Left lung (tissue), 10 donors: Measurements from ENCODE around the gene RIOK1. TPM values are rescaled to one million over a fixed set of nuclear protein-coding genes. Genes with fewer than 3 reads are reported as not detected.

ENCODE experiments used
- ATAC-seq: fragments of 200-7000 bp; cut with Tn5 transposase; one replicate; pipeline ENCODE4 v1.9.1; 2020; ENCODE audit warnings: moderate library complexity
- DNase-seq, 4 donors: peaks; one replicate each; pipeline ENCODE4 v3.0.0-alpha.2; 2013 to 2020
- H3K27ac ChIP-seq, 2 donors: fragments of 200-600 bp; sonication (generic) in 1 of 2; one replicate each; pipeline versions ENCODE4 v1.5.0 to v1.8.0; 2020 to 2021
- H3K27me3 ChIP-seq, 2 donors: fragments of 200-600 bp; sonication (generic) in 1 of 2; one replicate each; pipeline versions ENCODE4 v1.5.0 to v1.8.0; 2020 to 2021
- H3K36me3 ChIP-seq, 2 donors: fragments of 200-600 bp; sonication (generic) in 1 of 2; one replicate each; pipeline versions ENCODE4 v1.5.0 to v1.8.0; 2020 to 2021
- H3K4me1 ChIP-seq, 2 donors: fragments of 200-600 bp; one replicate each; pipeline ENCODE4 v1.8.0; 2021
- H3K4me3 ChIP-seq, 2 donors: fragments of 200-600 bp; sonication (generic) in 1 of 2; one replicate each; pipeline versions ENCODE4 v1.5.0 to v1.8.0; 2020 to 2021; ENCODE audit warnings: mild to moderate bottlenecking in 1 of 2
- H3K9me3 ChIP-seq, 2 donors: fragments of 200-600 bp; sonication (generic) in 1 of 2; one replicate each; pipeline versions ENCODE4 v1.5.0 to v1.8.0; 2020 to 2021
- intact Hi-C, 2 donors: fragments of 100-400 bp; cut with DNase I; formaldehyde crosslinking; loops; one replicate each; pipeline versions ENCODE4 v1.11.2 to v1.14.2; 2022
- polyA plus RNA-seq, 6 donors: library from polyadenylated mRNA; unstranded; fragments of 120-200 nt; gene quantifications; one replicate each; pipeline ENCODE4 v1.2.1, GENCODE V29; 2013; ENCODE audit not compliant: insufficient read length in 6 of 6
- total RNA-seq, 2 donors: library from RNA; stranded (reverse); fragmentation: NEBNext Ultra II Directional; extraction: Animal tissue kit (Norgen Biotek cat#: 25700); gene quantifications; one replicate each; pipeline ENCODE4 v1.2.1, GENCODE V29; 2021
- TF ChIP-seq, protein P1 (sequence below), 2 donors: fragments of 200-600 bp; sonication (generic) in 1 of 2; IDR thresholded peaks; one replicate each; pipeline versions ENCODE4 v1.5.0 to v1.8.0; 2021; ENCODE audit warnings: antibody characterized with exemption in 2 of 2
- donor health status: DM: no; HTN: yes; CAD: no.
- donor health status: DM: no; HTN: no; CAD: no.

RIOK1 gene
- total and polyA plus RNA-seq, 8 donors, result 15.0 to 38.3 (median 31.3) TPM

DNA sequence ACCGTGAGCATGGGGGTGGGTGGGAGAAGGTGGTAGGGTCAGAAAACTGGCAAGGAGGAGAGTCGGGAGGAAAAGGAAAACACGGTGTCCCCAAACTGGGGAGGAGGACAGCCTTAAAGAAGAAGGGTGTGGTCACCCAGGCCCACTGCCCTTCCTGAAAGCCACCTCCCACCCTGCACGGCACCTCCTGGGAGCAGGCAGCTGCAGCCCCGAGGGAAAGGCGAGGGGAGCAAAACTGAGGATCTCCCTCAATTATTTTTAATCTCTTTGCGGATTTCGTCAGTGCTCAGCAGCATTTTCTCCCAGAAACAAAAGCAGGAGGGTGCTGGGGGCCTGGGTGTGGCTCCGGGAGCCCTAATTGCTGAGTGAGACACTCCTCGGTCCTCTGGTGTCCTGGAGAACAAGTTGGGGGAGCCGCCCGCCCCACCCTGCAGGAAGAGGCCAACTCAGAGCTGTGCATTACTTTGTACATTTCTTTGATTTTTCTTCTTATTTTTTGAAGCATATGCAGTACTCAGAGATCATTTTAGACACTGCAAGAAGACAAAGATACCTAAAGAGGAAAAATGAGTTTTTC, 56.4 kb downstream of the RIOK1 start:
- DNase-seq (no peak), ATAC-seq (no peak)
- TF ChIP-seq, protein P1, sequence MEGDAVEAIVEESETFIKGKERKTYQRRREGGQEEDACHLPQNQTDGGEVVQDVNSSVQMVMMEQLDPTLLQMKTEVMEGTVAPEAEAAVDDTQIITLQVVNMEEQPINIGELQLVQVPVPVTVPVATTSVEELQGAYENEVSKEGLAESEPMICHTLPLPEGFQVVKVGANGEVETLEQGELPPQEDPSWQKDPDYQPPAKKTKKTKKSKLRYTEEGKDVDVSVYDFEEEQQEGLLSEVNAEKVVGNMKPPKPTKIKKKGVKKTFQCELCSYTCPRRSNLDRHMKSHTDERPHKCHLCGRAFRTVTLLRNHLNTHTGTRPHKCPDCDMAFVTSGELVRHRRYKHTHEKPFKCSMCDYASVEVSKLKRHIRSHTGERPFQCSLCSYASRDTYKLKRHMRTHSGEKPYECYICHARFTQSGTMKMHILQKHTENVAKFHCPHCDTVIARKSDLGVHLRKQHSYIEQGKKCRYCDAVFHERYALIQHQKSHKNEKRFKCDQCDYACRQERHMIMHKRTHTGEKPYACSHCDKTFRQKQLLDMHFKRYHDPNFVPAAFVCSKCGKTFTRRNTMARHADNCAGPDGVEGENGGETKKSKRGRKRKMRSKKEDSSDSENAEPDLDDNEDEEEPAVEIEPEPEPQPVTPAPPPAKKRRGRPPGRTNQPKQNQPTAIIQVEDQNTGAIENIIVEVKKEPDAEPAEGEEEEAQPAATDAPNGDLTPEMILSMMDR (IDR thresholded peaks at IDR 0.05), result no peak
- Histone ChIP-seq H3K27me3 (peaks cover 3 to 7% of the 10 kb centered on the region in 2 donors), H3K4me3 (no peak overlapping the region), H3K36me3 (no peaks in the 10 kb centered on the region), H3K9me3 (no peaks in the 10 kb centered on the region), H3K27ac (no peak overlapping the region), H3K4me1 (no peaks in the 10 kb centered on the region)
- intact Hi-C loops, result no loop called here

DNA sequence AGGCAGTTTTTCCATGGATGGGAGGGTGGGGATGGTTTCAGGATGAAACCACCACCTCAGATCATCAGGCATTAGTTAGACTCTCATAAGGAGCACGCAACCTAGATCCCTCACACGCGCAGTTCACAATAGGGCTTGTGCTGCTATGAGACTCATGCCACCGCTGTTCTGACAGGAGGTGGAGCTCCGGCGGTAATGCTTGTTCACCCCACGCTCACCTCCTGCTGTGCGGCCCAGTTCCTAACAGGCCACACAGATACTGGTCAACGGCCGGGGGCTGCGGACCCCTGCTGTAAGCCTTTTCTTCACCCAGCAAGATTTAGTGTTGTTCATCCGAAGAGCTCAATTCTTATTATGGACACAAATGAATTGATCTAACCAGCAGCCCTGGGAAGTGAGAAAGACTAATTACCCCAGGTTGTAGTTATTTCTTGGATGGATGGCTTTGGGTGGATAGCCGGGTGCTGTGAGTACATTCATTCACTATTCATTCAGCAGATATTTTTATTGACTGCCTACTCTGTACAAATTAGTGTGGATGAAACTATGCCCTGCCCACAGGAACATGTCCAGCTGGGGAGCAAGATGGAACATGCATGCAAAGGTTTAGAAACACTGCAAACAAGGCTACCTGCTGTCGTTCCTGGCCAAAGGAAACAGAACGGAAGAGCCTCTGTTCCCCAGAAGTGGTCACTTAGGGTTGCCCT, 57.2 kb downstream of the RIOK1 start:
- ATAC-seq (no peak), DNase-seq (no peak)
- Histone ChIP-seq H3K27ac (no peak overlapping the region), H3K4me3 (no peak overlapping the region), H3K36me3 (no peaks in the 10 kb centered on the region), H3K27me3 (peaks cover 0 to 10% of the 10 kb centered on the region in 2 donors), H3K9me3 (no peaks in the 10 kb centered on the region), H3K4me1 (no peaks in the 10 kb centered on the region)
- intact Hi-C loops, result no loop called here
- TF ChIP-seq, protein P1 (IDR thresholded peaks at IDR 0.05), result no peak

DNA sequence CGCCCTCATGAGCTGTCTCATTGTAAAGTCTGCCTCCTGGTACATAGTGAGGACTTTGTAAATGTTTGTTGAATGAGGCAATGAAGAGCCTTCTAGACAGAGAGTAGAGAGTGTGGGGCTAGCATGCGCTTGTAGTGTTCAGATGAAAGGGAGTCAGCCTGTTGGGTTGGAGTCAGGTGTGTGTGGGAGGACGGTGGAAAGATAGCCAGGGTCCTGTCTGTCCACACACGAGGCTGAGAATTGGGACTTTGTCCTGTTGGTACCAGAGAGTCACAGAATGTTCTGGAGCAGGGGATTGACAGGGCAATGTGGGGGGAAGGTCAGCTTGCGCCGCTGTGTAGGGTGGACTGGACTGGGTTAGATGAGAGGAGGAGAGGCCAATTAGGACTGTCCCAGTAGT, 58.6 kb downstream of the RIOK1 start:
- no peaks in the 10 kb centered on the region for H3K4me1 ChIP-seq
- no peak overlapping the region for H3K27ac ChIP-seq
- TF ChIP-seq, protein P1 (IDR thresholded peaks at IDR 0.05), result no peak
- intact Hi-C loops, result no loop called here
- no peaks in the 10 kb centered on the region for H3K36me3 ChIP-seq
- DNase-seq, result no peak
- H3K27me3 ChIP-seq, result peaks cover 0 to 10% of the 10 kb centered on the region in 2 donors
- H3K9me3 ChIP-seq, result no peaks in the 10 kb centered on the region
- H3K4me3 ChIP-seq, result no peak overlapping the region
- no peak for ATAC-seq

DNA sequence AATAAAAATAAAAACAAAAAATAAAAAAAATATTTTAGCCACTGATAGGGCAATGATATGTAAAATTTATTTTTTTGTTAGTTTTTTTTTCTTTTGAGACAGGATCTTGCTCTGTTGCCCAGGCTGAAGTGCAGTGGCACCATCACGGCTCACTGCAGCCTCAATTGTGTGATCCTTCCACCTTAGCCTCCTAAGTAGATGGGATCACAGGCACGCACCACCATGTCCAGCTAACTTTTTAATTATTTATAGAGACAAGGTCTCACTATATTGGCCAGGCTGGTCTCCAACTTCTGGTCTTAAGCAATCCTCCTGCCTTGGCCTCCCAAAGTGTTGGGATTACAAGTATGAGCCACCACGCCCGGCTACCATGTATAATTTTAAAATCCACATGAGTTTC, 59.4 kb downstream of the RIOK1 start:
- no peaks in the 10 kb centered on the region for H3K9me3 ChIP-seq
- no peaks in the 10 kb centered on the region for H3K36me3 ChIP-seq
- ATAC-seq (no peak), DNase-seq (no peak)
- peaks cover 0 to 10% of the 10 kb centered on the region in 2 donors for H3K27me3 ChIP-seq
- TF ChIP-seq, protein P1 (IDR thresholded peaks at IDR 0.05), result no peak
- no peak overlapping the region for H3K27ac ChIP-seq
- intact Hi-C loops, result no loop called here
- no peak overlapping the region for H3K4me3 ChIP-seq
- H3K4me1 ChIP-seq, result no peaks in the 10 kb centered on the region

DNA sequence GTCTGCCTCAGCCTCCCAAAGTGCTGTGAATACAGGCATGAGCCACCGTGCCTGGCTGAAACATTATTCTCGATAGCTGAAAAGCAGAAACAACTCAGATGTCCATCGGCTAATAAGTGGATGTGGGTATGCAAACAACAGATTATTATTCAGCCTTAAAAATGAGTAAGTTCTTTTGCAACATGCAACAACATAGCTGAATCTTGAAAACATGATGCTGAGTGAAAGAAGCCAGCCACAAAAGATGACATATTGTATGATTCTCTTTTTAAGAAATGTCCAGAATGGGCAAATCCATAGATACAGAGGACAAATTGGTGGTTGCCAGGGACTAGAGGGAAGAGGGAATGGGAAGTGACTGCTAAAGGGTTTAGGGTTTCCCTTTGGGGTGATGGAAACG, 61.7 kb downstream of the RIOK1 start:
- Histone ChIP-seq H3K9me3 (no peaks in the 10 kb centered on the region), H3K4me3 (no peak overlapping the region), H3K4me1 (no peaks in the 10 kb centered on the region), H3K27me3 (peaks cover 0 to 5% of the 10 kb centered on the region in 2 donors), H3K36me3 (no peaks in the 10 kb centered on the region), H3K27ac (no peak overlapping the region)
- ATAC-seq, result no peak
- TF ChIP-seq, protein P1 (IDR thresholded peaks at IDR 0.05), result no peak
- DNase-seq, result no peak
- intact Hi-C loops, result no loop called here
